Kidney (tissue), 14 donors: Measurements from ENCODE around the gene PLA1A. TPM values are rescaled to one million over a fixed set of nuclear protein-coding genes. Genes with fewer than 3 reads are reported as not detected.
A peak's percentile ranks its signal among the peaks of the same experiment; 100 is the strongest.
"Not testable (repeated sequence)": the region's sequence is repeated elsewhere in the genome, so short reads cannot be mapped to it uniquely, and the experiment has no call there.

Experiments used
- DNase-seq, 5 donors: peaks; one replicate each; pipeline ENCODE4 v3.0.0-alpha.2; 2013 to 2020
- FAIRE-seq: peaks from 2 replicates; lab custom pipeline; 2012; peaks lifted over from hg19 to GRCh38; lab: Jason Lieb, UNC
- H3K27ac ChIP-seq, 2 donors: one replicate each; pipeline ENCODE4 v1.7.0; 2013; ENCODE audit warnings: low read depth in 2 of 2, low read length in 2 of 2, inconsistent platforms in 1 of 2
- H3K27me3 ChIP-seq: one replicate; pipeline ENCODE4 v1.7.1; 2013; ENCODE audit warnings: low read length, inconsistent platforms; ENCODE audit not compliant: control insufficient read depth, insufficient read depth
- H3K36me3 ChIP-seq, 3 donors: one replicate each; pipeline versions ENCODE4 v1.7.0 to v1.7.1; 2013; ENCODE audit warnings: low read length in 3 of 3, control low read depth in 1 of 3, inconsistent platforms in 1 of 3; ENCODE audit not compliant: insufficient read depth in 3 of 3, control insufficient read depth in 2 of 3
- H3K4me1 ChIP-seq, 3 donors: one replicate each; pipeline versions ENCODE4 v1.7.0 to v1.7.1; 2013; ENCODE audit warnings: low read length in 3 of 3, inconsistent platforms in 1 of 3, low read depth in 1 of 3; ENCODE audit not compliant: control insufficient read depth in 2 of 3, insufficient read depth in 2 of 3
- H3K4me3 ChIP-seq, 3 donors: one replicate each; pipeline versions ENCODE4 v1.7.0 to v1.8.1; 2013; ENCODE audit warnings: low read length in 3 of 3, control low read depth in 1 of 3, inconsistent platforms in 1 of 3
- H3K9ac ChIP-seq, 3 donors: one replicate each; pipeline versions ENCODE4 v1.7.0 to v1.7.1; 2013; ENCODE audit warnings: low read length in 3 of 3, control low read depth in 1 of 3, inconsistent platforms in 1 of 3
- H3K9me3 ChIP-seq, 3 donors: one replicate each; pipeline versions ENCODE4 v1.7.0 to v1.7.1; 2013; ENCODE audit warnings: low read length in 3 of 3, control low read depth in 1 of 3, inconsistent platforms in 1 of 3; ENCODE audit not compliant: control insufficient read depth in 2 of 3, insufficient read depth in 1 of 3
- CTCF ChIP-seq: IDR thresholded peaks from 3 replicates; pipeline ENCODE4 v1.5.1; 2012; ENCODE audit warnings: mild to moderate bottlenecking, moderate library complexity, borderline replicate concordance; ENCODE audit not compliant: insufficient read depth; ENCODE audit errors: extremely low read depth
- intact Hi-C: fragments of 100-400 bp; cut with DNase I; formaldehyde crosslinking; loops from one replicate; pipeline ENCODE4 v1.11.1; 2022
- polyA plus RNA-seq: library from polyadenylated mRNA; stranded (reverse); fragments of 350-450 nt; fragmentation: Illumina TruSeq; extraction: RNeasy Lipid Tissue Mini Kit (QIAGEN cat#74804); gene quantifications from one replicate; pipeline ENCODE4 v1.2.3, GENCODE V29; 2014; ENCODE audit warnings: low read depth, low replicate concordance; ENCODE audit not compliant: insufficient read depth
- total RNA-seq: library from RNA; stranded (reverse); fragmentation: NEBNext Ultra II Directional; extraction: Animal tissue kit (Norgen Biotek cat#: 25700); gene quantifications from one replicate; pipeline ENCODE4 v1.2.1, GENCODE V29; 2021
- donor health status: control.
- donor health status: control.
- donor health status: control.
- donor health status: control.
- donor health status: control.
- donor health status: DM: yes; HTN: yes; CAD: no.
- donor health status: Normal renal cell carcinoma (clear cell type).

The PLA1A gene
- total and polyA plus RNA-seq, 2 donors from 2014 or later: 6.7 to 10.1 TPM

DNA sequence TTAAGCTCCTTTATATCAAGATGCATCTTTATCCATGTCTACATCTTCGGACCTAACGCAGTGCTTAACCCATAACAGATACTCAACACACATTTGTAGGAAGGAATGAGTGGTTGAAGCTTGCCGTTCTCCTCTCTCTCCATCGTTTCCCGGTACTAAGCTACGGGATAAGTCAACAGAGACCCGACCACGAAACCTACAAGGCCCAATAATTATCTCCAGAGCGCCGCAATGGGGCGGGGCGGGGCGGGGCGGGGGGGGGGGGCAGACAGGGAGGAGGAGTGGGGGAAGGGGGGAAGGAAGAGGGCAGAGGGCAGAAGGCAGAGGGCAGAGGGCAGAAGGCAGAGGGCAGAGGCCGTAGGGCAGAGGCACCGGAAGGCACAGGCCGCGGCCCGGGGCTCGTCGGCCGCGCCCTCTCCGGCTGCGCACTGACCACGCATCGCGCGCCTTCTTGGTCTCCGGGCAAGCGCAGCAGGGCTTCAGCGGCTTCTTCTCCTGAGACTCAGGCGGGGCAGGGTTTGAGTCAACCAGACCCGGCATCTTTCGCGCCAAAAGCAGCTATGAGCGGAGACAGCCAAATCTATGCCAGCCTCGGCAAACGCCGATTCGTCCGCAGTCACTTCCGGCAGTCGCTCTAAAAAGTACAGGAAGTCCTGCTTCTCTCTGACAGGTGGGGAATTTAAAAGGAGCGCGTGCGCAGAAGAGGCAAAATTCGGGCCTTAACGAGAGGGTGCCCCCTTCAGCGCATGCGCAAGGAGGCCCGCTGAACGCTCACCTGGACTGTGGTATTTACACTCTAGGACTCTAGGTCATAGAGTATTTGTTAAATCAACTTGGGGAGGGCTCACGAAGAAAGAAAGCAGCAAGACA lies 79.3 kb downstream of the PLA1A start, which contains the start of gene COX17:
Gene COX17, minus strand, starts transcription at position 636 of the 870 bp plus-strand sequence. Its CDS starts 96 bp downstream, at position 540.
- Histone ChIP-seq H3K4me1 (peaks cover 0 to 11% (median 5%) of the 10 kb centered on the region in 3 donors), H3K9me3 (no peaks in the 10 kb centered on the region), H3K9ac (peak within 1 kb of the TSS; percentile 82 to 95 (median 93)), H3K4me3 (peak within 1 kb of the TSS; percentile 85 to 97 (median 85)), H3K27ac (peak within 1 kb of the TSS; percentile 90 to 91), H3K36me3 (peaks cover 0 to 12% (median 4%) of the 10 kb centered on the region in 3 donors), H3K27me3 (no peaks in the 10 kb centered on the region)
- peak; percentile 96 to 99 (median 97) for DNase-seq
- TF ChIP-seq CTCF: no peak
- FAIRE-seq: peak; percentile 70
- intact Hi-C loops: no loop called here

- peak overlapping the region; percentile 90 to 91 for H3K27ac ChIP-seq
- H3K27me3 ChIP-seq: no peaks in the 10 kb centered on the region
- H3K36me3 ChIP-seq: peaks cover 0 to 11% (median 4%) of the 10 kb centered on the region in 3 donors
- intact Hi-C loops: no loop called here
- no peak for FAIRE-seq
- H3K4me3 ChIP-seq: peak overlapping the region; percentile 85 to 97 (median 85)
- H3K9me3 ChIP-seq: no peaks in the 10 kb centered on the region
- peaks cover 0 to 11% (median 5%) of the 10 kb centered on the region in 3 donors for H3K4me1 ChIP-seq
- TF ChIP-seq CTCF: no peak
- H3K9ac ChIP-seq: peak overlapping the region; percentile 82 to 95 (median 93)
- DNase-seq: no peak
Observed at GRCh38 chr3:119677641-119677934, 79.9 kb downstream of the PLA1A start.

DNA sequence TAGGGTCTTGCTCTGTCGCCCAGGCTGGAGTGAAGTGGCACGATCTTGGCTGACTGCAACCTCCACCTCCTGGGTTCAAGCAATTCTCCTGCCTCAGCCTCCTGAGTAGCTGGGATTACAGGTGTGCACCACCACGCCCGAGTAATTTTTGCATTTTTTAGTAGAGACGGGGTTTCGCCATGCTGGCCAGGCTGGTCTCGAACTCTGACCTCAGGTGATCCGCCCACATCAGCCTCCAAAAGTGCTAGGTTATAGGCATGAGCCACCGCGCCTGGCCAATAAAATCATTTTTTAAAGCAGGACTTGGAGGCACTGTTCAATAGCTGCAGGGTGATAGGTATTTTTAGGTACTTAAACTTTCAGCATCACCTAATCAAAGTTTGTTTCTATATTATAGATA lies 80.5 kb downstream of the PLA1A start:
- intact Hi-C loops, H3K4me3 ChIP-seq, H3K27me3 ChIP-seq, FAIRE-seq, H3K36me3 ChIP-seq, H3K9me3 ChIP-seq, H3K27ac ChIP-seq: not testable (repeated sequence)
- DNase-seq: peak in 1 of 5 donors; percentile 54
- H3K4me1 ChIP-seq: peaks cover 0 to 11% (median 5%) of the 10 kb centered on the region in 3 donors
- peak overlapping the region in 1 of 3 donors; percentile 95 for H3K9ac ChIP-seq

Other genes with a start within 250 kb of the PLA1A start
- 37.0 TPM for gene TMEM39A, start 134.3 kb upstream of the PLA1A start, total RNA-seq
- gene TMEM39A, start 134.3 kb upstream of the PLA1A start, polyA plus RNA-seq: 7.0 TPM
- gene POGLUT1, start 128.9 kb upstream of the PLA1A start, total RNA-seq: 17.8 TPM
- gene POGLUT1, start 128.9 kb upstream of the PLA1A start, polyA plus RNA-seq: 7.6 TPM
- gene TIMMDC1, start 99.3 kb upstream of the PLA1A start, total RNA-seq: 114 TPM
- 169 TPM for gene TIMMDC1, start 99.3 kb upstream of the PLA1A start, polyA plus RNA-seq
- gene CD80, start 38.3 kb upstream of the PLA1A start, total RNA-seq: 1.2 TPM
- gene CD80, start 38.3 kb upstream of the PLA1A start, polyA plus RNA-seq: not detected
- gene ADPRH, start 18.4 kb upstream of the PLA1A start, total RNA-seq: 15.0 TPM
- gene ADPRH, start 18.4 kb upstream of the PLA1A start, polyA plus RNA-seq: 5.2 TPM
- gene POPDC2, start 62.7 kb downstream of the PLA1A start, total RNA-seq: 3.2 TPM
- gene POPDC2, start 62.7 kb downstream of the PLA1A start, polyA plus RNA-seq: 7.3 TPM
- gene COX17, start 79.5 kb downstream of the PLA1A start, total RNA-seq: 46.4 TPM
- 218 TPM for gene COX17, start 79.5 kb downstream of the PLA1A start, polyA plus RNA-seq
- gene CFAP91, start 105.1 kb downstream of the PLA1A start, total RNA-seq: 14.1 TPM
- gene CFAP91, start 105.1 kb downstream of the PLA1A start, polyA plus RNA-seq: 4.7 TPM
- 0.38 TPM for gene NR1I2, start 184.2 kb downstream of the PLA1A start, total RNA-seq
- 0.41 TPM for gene NR1I2, start 184.2 kb downstream of the PLA1A start, polyA plus RNA-seq